IPS-NIHi11 (cell line): Measurements from ENCODE around the gene NF2.

Experiments
- DNase-seq: peaks from one replicate; pipeline ENCODE4 v3.0.0; 2012; ENCODE audit warnings: mixed read lengths, low spot score

NF2 gene

DNA sequence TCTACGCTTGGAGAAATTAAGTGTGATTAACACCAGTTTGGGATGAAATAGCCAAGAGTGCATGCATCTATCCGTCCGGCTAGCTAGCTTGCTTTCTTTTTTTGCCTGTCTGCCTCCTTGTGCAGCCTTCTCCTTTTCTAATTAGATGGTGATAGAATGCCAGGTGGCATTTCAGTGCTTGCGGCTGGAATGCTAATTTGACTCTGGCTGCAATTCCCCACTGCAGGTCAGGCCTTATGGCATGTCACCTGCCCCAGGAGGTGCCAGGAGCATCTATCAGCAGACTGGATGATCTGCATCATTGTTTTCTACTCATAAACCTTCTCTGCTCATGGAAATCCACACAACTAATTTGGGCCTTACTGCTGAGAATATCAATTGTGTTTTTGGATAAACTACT, 65.2 kb downstream of the NF2 start:
- DNase-seq, result no peak

DNA sequence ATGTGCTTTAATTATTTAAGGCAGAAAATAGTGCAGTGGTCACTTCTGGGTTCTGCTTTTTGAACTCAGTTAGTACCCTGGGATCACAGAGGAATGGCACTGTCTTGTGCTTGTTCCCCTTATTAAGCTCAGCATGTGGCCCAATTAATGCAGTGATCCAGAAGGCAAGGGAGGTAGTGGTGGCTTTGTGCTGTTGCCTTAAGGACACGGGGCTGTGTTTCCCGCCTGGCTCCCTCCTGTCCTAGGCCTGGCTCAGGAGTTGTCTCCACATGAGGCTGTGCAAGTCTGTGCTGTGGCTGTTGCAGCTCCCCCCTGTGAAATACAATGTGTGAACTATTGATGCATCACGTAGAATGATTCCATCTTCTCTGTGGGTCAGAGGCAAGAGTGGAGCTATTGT, 67.2 kb downstream of the NF2 start:
- DNase-seq, result peak; percentile 50

DNA sequence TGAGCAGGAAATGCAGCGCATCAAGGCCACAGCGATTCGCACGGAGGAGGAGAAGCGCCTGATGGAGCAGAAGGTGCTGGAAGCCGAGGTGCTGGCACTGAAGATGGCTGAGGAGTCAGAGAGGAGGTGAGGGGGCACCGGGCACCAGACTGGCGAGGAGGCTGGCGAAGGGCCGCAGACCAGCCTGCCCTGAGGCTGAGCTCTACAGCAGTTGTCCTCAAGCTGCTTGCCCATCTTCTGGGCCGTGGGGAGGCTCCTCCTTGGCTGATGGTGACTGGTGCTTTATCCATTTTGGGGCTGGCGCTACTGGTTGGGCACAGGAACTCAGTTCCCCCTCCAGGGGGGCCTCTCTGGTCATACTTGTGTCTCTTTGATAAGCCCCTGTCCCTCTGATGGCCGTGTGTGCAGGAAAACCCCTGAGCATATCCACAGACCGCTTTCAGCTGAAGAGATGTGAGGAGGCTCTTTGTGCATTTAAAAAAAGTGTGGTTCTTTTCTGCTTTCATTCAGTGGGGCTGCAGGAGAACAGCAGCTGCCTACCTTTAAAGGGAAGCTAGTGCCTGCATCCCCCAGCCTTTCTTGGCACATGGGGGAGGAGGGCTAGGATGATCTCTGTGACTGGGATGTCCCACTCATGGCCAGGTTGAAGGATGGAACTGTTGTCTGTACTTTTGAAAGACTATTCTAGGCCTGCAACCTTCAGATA, 70.1 kb downstream of the NF2 start:
- no peak for DNase-seq

DNA sequence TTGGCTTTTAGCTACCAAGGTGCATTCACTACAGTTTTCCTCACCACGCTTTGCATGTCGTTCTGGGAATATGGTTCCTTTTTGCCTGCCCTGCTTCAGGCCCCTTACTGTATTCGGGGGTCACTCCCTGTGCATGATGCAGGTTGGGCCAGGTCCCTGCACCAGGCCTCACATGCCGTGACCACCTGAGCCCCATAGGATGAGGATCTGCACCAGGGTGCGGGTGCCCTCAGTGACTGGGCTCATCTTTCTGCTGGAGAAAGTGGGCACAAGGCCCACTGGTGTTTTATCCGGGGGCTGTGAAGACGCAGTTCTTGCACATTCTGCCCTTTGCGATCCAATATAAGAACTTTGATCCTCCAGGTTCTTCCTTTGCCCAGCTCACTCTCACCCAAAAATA, 70.7 kb downstream of the NF2 start:
- no peak for DNase-seq

DNA sequence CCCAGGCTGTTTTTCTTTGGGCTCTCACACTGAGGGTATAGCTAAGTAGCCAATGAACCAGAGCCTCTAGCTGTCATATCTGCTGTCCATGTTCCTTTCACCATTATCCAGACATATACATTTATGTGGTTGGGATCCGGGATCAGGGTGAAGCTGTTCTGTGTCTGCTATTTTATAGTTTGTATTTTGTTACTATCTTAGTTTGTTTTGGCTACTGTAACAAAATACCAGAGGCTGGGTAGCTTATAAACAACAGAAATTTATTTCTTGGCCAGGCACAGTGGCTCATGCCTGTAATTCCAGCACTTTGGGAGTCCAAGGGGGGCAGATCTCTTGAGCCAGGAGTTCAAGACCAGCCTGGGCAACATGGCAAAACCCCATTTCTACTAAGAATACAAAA, 75.9 kb downstream of the NF2 start:
- no peak for DNase-seq

DNA sequence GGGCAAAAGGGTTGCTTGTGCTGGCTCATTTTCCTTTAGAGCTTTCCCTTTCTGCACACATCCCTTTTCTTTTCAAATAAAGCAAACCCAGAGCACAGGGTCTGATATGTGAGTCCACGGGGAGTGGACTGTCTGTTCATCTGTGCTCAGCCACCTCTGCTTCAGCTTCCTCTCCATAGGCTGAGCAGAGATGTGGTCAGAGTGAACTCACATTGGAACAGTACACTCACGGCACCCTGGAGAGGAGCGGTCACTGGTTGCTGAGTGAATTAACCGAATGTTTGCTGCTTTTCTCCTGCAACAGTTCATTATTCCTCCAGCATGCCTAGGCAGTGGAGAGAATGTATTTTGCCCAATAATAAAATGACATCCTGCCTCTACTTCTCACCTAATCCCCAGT, 80.1 kb downstream of the NF2 start:
- DNase-seq, result no peak

DNA sequence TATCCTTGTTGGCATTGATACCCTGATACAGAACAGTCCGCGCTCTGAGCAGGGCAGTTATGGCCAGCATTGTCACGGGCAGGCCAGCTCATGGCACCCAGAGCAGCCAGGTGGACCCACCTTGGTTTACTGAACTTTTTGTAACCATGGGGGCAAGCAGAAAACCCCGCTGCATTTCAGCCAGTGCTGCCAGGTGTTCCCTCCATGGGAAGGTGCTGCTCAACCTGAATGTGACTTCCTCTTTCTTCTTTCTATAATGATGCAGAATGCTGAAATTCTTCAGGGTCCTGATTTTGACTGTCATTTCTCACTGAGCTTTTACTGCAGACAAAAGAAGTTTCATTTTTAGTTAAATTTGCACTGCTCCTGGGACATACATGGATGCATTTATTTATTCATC, 80.8 kb downstream of the NF2 start:
- no peak for DNase-seq

DNA sequence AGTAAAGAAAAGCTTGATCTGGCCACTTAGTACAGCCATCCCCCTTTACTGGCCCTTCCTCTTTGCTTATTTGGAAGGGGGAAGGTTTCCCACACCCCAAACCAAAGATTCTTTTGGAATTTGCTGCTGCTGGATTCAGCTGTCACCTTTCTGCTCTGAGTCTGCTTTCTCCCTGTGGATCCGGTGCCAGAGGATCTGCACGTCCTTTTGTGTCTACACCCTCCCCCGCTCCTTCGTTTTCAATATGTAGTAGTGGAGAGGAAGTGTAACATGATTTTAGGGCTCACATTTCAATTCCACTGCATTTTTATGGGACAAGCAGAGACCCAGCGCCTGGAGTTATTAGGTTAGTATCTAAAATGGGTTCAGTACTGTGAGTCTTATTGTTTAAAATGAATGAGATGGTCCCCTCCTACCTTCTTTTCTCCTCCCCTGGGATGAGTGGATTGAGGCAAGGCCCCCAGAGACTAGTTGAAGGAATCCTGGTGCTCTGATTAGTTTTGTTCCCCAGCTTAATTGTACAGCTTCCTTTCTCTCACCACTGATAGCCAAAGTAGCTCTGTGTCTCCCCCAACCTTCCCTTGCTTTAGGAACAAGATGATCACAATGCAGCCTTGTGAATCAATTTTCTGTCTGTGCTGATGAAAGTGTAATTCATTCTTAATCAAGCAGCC, 85.9 kb downstream of the NF2 start:
- DNase-seq, result no peak

DNA sequence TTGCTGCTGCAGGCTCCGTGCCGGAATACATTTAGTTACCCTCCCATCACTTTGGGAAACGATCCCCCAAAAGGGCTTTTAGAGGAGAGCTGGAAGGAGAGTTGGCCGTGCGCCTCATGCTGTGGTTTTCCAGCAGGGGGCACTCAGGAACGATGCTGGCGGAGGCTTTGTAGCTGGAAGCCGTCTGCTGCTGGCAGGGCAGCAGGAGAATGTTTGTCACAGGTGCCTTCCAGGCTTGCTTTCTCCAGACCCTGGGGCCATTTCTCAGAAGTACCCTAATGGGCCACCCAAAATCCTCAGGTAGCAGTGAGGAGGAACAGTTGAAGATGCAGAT, 86.4 kb downstream of the NF2 start:
- peak; percentile 77 for DNase-seq

DNA sequence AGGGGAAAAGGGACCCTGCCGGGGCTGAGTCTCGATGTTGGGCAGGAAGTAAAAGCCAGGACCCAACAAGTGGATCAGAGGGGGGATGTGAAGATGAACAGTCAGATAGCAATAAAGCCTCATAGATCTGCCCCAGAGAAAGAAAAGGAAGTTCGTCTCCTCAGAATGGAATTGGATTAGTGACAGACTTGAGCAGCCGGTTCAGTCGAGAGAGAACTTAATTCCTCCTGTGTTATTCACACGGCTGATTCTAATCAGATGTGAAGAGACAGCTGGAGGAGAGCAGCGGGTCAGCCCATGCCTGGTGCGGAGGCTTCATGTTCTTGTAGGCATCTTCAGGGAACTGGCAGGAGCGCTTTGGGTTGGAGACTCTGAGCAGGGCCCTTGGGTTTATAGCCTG, 87.0 kb downstream of the NF2 start:
- DNase-seq, result no peak

DNA sequence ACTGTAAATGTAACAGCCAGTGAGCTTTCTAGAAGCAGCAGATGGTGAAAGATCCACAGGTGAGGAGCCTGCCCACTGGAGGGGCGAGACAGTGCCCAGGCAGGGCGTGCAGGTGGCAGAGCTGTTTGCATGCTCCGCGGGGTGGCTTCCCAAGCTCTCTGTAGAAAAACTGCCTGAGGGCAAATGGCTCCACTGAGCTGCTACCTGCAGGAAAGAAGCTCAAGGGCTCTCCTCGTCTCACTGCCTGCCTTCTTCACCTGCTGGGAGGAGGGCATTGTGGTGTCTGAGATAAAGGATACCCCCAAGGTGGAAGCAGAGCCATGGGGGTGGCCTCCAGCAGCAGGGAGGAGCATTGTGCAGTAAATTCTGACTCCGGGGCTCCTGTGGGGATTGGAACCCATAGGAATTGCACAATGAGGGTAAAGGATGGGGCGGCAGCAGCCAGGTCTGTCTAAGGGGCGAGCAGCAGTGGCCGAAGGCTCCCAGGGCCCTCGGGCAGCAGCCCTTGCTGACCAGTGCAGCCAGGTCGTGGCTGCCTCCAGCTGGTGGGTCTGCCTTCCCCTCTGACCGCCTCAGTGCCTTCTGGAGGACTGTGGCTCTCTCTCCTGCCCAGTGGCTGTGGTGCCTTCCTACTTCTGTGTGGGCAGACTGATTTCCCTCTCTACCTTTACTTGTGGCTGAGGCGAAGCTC, 88.3 kb downstream of the NF2 start:
- DNase-seq, result no peak

DNA sequence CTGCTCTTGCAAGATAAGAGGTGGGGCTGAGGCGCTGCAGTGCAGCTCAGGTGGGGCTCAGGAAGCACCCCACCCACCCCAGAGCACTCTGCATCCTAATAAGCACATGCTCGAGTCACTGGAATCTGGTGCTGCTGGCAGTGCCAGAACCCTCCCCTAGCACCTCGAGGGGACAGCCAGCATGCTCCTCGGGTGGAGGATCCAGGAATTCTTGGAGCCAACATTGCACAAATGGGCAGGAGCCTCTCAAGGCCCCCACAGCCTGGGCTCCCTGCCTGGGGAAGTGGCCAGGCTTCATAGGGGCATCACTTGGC, 88.9 kb downstream of the NF2 start:
- no peak for DNase-seq

DNA sequence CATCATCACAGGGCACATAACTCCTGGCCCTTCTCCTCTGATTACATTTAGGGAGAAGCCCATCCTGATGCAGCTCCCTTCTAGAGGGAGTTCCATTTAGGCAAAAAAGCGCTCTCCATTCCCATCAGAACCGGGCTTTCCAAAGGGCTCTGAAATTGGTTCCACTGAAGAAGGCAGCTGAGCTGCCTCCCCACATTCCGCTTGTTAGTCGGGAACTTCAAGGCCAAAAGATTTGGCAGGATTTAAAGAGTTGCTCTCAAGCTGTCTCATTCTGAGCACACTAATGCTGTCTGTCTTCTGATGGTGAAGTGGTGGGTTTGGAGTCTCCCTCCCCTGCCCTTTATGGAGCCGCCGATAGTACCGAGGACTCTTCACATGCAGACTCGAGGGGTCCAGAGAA, 89.7 kb downstream of the NF2 start:
- no peak for DNase-seq

DNA sequence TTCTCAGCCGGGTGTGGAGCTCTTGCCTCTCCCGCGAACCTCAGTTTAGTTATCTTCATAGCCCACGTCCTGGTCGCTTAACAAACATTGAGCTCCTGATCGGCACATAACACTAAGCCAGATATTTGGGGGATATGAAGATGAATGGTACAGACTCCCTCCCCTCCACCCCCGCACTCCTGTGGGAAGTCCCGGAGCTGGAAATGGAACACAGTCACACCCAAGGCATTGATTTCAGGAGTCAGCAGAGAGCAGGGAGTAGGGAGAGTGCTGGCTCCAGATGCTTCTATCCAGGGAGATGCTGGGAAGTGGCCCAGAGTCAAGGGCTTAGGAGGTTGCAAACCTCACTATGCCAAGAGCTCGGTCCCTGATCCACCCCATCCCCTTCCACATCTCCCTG, 90.2 kb downstream of the NF2 start:
- DNase-seq, result no peak

DNA sequence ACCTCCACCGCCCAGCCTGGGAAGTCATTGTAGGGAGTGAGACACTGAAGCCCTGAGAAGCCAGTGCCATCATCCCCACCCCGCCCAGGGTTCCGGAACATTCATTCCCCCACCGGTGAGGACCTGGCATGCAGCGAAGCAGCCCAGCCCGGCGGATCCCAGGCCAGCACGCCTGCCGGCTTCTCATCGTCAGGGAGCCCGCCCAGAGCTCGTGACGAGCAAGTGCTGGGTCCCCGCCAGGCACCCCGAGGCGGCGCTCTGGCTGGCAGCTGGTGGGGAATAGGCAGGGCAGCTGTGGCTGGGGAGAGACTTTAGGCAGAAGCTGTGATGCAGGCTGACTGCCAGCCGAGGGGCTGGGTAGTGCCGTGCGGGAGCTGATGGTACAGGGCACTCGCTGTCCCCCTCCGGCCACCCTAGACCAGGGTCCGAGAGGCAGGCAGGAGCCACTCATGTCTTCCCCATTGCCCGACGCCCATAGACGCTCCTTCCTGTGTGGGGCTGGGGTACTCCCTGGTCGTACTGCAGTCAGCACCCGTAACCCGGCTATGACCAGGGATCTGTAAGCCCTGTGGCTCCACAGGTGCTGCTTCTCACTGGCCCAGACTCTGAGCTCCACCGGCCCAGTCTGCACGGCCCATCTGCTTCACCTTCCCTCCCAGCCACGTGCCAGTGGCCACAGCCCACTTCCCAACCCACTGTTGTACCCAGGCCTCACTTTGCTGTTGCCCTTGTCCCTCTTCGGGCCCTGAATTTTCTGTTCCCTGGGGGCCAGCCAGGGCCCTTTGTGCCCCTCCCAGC, 91.9 kb downstream of the NF2 start:
- DNase-seq, result no peak

DNA sequence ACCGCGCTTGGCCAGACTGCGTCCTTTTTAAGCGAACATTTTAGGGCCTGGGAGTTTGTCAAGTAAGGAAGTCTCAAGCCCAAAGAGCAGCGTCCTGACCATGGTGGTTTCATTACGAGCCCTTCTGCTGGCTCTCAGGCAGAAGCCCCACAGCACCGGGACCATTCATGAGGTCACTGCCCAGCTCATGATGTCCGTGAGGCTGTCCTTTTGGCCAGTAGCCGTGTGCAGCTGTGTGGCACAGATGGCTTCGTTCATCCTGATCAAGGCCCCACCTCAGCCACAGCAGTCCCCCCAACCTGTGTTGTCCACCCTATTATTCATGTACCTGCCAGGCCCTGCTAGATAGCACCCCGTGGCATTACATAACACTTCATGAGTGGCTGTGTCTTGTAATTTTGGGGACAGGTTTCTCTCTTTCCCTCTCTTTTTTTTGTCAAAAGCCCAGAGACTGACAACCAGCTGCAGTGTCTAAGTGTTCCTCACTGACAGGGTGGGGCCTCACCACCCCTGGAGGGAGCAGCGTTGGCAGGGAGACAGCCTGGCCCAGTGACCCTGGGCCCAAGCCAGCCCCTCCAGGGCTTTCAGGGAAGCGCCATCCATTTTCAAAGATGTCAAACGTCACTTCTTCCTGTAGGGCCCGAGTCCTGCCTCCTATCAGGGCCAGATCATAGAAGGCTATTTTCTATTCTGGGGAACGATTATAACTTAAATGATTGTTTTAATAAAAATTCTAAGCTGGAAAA, 94.6 kb downstream of the NF2 start:
- DNase-seq, result no peak

DNA sequence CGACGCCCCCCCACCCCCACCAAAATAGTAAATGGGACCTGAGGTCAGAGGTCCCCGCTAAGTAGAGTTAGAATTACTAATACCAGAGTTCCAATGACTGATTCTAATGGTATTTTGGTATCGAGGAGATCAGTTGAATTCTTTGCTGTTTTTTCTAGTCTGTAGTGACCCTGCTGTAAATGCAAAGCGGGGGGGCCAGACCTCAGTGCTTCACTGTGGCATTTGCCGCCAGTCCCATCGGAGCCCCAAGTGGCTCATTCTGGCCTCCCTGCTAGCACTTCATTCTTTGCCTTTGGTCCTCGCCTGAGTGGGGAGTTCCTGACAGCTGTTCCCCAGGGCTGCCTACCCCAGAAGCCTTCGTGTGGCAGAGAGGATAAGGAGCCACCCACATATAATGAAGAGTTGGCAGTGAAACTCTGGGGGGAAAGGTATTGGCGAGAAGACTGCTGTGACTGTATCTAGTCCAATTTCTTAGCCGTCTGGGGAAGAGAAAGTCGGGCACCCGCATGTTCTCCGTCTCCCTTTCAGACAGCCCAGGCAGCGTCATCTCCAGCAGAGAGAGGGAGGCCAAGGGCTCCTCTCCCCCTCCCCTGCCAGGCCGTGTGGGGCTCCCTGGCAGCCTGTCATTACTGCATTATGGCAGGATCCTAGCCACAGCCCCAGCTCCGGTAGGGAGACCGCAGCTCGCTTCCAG, 96.9 kb downstream of the NF2 start:
- DNase-seq, result no peak

DNA sequence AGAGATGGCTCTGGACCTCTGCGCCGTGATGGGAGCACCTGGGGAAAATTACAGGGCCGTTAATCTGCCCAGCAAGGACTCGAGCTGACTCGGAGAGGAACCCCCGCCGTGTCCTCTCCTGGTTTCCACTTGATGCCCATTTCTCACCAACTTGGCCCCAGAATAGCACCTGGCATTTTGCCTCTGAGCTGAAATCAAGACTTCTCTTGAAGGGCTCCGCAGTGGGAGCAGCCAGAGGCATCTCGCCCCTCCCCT, 97.4 kb downstream of the NF2 start:
- no peak for DNase-seq

DNA sequence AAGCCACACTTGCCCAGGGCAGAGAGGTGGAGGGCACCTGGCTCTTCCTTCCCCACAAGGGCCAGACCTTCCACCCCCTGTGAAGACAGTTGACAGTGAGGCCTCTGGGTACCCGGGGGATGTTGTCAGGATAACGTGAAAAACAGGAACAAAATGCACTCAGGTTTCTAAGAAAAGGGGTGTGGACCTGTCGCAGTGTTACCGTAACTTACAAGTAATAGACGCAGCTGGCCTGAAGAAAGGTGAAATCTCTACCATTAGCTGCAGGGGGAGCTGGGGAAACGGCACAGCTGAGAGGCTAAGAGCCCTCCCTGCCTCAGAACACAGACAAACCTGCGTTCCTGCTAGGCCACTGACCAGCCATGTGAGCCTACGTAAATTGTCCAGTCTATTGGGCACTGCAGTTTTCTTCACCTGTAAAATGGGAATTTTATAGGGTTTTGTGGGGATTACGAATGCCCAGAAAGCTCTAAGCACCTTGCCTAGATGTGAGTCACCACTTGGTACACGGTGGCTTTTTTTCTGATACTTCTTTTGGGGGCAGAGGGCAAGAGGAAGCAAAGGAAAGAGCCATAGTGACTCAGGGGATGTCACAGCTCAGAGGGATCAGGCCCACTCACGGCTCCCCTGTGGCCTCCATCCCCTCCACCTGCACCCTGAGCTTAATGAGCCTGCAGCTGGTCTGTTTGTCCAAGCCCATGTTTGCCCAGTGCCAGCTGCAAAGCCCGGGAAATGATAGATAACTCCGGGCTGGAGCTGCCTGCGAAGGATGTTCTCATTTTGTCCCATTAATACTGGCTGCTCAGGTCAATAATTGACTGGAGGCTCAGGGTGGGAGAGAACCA, 97.9 kb downstream of the NF2 start:
- peak; percentile 59 for DNase-seq

DNA sequence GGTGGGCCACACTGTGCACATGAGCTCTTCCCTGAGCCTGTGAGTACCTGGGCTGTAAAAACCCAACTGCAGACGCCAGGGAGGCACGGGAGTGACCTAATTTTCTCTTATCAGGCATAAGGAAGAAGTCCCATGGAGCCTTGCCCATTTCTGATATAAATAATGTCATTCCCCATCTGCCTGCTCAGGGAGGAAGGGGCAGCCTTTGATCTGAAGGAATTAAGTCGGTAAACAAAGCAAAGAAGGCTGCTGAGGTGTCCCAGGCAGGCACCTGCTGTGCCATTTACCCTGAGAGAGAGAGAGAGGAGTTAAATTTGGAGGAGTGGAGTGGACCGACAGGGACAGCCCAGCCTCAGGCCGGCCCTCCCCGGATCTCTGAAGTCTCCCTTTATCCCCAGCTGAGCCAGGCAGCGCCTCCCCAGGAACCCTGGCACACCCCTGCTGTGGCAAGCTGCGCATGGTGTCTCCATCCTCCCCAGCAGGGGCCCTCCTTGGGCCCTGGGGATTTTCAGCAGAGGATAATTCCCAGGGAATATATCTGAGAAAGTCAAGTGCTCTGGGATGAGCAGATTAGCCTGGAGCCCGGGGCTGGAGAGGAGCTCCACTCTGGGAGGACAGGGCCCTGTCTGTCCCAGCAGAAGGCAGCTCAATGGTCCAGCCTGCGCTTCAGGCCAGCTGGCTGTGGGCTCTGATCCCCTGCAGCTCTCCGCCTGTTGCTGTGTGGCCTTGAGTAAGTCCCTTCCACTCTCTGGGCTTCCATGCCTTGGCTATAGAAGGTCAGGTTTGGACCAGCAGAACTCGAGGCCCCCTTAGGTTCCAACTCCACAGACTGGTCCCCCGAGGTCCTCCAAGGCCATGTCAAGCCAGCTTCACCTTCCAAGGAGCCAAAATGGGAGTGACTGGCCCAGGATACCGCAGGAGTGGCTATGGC, 98.8 kb downstream of the NF2 start:
- no peak for DNase-seq
